ENCODE measurements around the gene NPTX1. TPM values are rescaled to one million over a fixed set of nuclear protein-coding genes. Genes with fewer than 3 reads are reported as not detected.

NPTX1 gene
- total and polyA plus RNA-seq, 7 donors: 0.25 to 1.3 (median 0.67) TPM

GRCh38 chr17:80422276-80422675, 54.1 kb downstream of the NPTX1 start:
- DNase-seq (peak in 1 of 2 donors; percentile 50), ATAC-seq (peak in 1 of 4 donors; percentile 10)
- TF ChIP-seq, protein P1, sequence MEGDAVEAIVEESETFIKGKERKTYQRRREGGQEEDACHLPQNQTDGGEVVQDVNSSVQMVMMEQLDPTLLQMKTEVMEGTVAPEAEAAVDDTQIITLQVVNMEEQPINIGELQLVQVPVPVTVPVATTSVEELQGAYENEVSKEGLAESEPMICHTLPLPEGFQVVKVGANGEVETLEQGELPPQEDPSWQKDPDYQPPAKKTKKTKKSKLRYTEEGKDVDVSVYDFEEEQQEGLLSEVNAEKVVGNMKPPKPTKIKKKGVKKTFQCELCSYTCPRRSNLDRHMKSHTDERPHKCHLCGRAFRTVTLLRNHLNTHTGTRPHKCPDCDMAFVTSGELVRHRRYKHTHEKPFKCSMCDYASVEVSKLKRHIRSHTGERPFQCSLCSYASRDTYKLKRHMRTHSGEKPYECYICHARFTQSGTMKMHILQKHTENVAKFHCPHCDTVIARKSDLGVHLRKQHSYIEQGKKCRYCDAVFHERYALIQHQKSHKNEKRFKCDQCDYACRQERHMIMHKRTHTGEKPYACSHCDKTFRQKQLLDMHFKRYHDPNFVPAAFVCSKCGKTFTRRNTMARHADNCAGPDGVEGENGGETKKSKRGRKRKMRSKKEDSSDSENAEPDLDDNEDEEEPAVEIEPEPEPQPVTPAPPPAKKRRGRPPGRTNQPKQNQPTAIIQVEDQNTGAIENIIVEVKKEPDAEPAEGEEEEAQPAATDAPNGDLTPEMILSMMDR (IDR thresholded peaks at IDR 0.05): no peak
- H3K9me3 ChIP-seq: no peaks in the 10 kb centered on the region
- WGBS, 3 donors: 75 to 82% (median 76%) methylated on average over 14 to 18 of the region's 18 CpGs
- intact Hi-C loops (cut with DNase I): loop anchor here in 1 of 2 donors (10.0 kb wide), 2 partner anchors 453 to 673 kb away; no protein-coding TSS in a partner anchor
- H3K27ac ChIP-seq: no peak overlapping the region
- no peaks in the 10 kb centered on the region for H3K27me3 ChIP-seq (ENCODE audit: insufficient read depth in 3 of 3, low read length in 2 of 3)
- peaks cover 31% of the 10 kb centered on the region for H3K4me1 ChIP-seq
- no peak overlapping the region for H3K4me3 ChIP-seq
- peaks cover 0 to 13% of the 10 kb centered on the region in 2 donors for H3K36me3 ChIP-seq (ENCODE audit: insufficient read depth in 1 of 2, low read depth in 1 of 2)

DNA sequence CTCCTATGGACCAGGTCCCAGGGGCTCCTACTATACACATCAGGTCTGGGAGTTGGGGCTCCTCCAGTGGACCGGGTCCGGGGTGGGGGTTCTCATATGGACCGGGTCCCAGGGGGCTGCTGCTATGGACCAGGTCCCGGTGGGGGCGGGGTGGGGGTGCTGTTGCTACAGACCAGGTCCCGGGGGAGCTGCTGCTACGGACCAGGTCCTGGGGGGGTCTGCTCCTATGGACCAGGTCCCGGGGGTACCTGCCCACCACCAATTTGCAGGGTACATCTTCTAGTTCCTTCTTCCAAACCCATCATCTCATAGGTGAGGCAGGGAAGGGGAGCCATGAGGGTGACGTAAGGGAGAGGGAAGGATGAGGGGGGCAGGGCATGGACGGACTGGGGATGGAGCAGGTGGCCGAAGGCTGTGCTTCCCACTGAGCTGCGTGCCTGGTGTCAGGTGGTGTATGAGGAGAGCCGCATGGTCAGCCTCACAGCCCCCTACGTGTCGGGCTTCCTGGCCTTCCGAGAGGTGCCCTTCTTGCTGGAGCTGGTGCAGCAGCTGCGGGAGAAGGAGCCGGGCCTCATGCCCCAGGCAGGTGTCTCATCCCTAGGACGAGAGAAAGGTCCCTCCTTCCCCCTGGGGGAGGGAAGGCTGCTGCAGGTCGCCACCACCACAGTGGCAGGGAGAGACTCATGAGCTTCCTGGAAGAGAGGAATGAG, 54.9 kb downstream of the NPTX1 start:
- WGBS, 3 donors: 52 to 62% (median 56%) methylated on average over 19 to 20 of the region's 20 CpGs
- H3K4me1 ChIP-seq: peaks cover 35% of the 10 kb centered on the region
- no peak overlapping the region for H3K27ac ChIP-seq
- DNase-seq (peak in 1 of 2 donors; percentile 54), ATAC-seq (no peak)
- H3K9me3 ChIP-seq: no peaks in the 10 kb centered on the region
- no peak overlapping the region for H3K4me3 ChIP-seq
- peaks cover 0 to 17% of the 10 kb centered on the region in 2 donors for H3K36me3 ChIP-seq (ENCODE audit: insufficient read depth in 1 of 2, low read depth in 1 of 2)
- no peaks in the 10 kb centered on the region for H3K27me3 ChIP-seq (ENCODE audit: insufficient read depth in 3 of 3, low read length in 2 of 3)
- intact Hi-C loops (cut with DNase I): loop anchor here in 1 of 2 donors (10.0 kb wide), 2 partner anchors 453 to 673 kb away; no protein-coding TSS in a partner anchor
- TF ChIP-seq, protein P1 (IDR thresholded peaks at IDR 0.05): no peak

GRCh38 chr17:80419255-80419654, 57.2 kb downstream of the NPTX1 start:
- no peak overlapping the region for H3K27ac ChIP-seq
- H3K4me3 ChIP-seq: no peak overlapping the region
- WGBS, 3 donors: 57 to 72% (median 62%) methylated on average over 11 of the region's 11 CpGs
- no peak for ATAC-seq
- TF ChIP-seq, protein P1 (IDR thresholded peaks at IDR 0.05): no peak
- peaks cover 0 to 17% of the 10 kb centered on the region in 2 donors for H3K36me3 ChIP-seq (ENCODE audit: insufficient read depth in 1 of 2, low read depth in 1 of 2)
- intact Hi-C loops (cut with DNase I): no loop called here
- no peaks in the 10 kb centered on the region for H3K9me3 ChIP-seq
- no peaks in the 10 kb centered on the region for H3K27me3 ChIP-seq (ENCODE audit: insufficient read depth in 3 of 3, low read length in 2 of 3)
- H3K4me1 ChIP-seq: peaks cover 43% of the 10 kb centered on the region
- DNase-seq: no peak

DNA sequence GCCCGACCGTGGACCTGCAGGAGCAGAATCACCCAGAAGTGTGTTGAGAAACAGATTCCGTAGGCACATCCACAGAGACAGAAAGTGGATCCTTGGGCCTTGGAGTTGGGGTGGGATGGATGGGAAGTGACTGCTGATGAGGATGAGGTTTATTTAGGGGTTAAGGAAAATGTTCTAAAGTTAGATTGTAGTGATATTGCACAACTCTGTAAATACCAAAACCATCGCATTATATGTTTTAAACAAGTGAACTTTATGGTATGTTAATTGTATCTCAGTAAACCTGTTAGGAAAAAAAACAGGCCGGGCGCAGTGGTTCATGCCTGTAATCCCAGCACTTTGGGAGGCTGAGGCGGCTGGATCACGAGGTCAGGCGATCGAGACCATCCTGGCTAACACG, 57.8 kb downstream of the NPTX1 start:
- Histone ChIP-seq H3K27me3 (ENCODE audit: insufficient read depth in 3 of 3, low read length in 2 of 3) (no peaks in the 10 kb centered on the region), H3K27ac (no peak overlapping the region), H3K4me1 (peaks cover 44% of the 10 kb centered on the region), H3K36me3 (ENCODE audit: insufficient read depth in 1 of 2, low read depth in 1 of 2) (peaks cover 0 to 17% of the 10 kb centered on the region in 2 donors), H3K4me3 (no peak overlapping the region), H3K9me3 (no peaks in the 10 kb centered on the region)
- TF ChIP-seq, protein P1 (IDR thresholded peaks at IDR 0.05): no peak
- 89 to 93% (median 92%) methylated on average over 11 of the region's 11 CpGs for WGBS, 3 donors
- intact Hi-C loops (cut with DNase I): no loop called here
- ATAC-seq: no peak
- DNase-seq: no peak

Other genes starting within 250 kb of the NPTX1 start
- gene RNF213, start 215.8 kb downstream of the NPTX1 start, total RNA-seq: 10 to 100 TPM; 33.7 to 42.0 (median 35.4) TPM
- gene RNF213, start 215.8 kb downstream of the NPTX1 start, polyA plus RNA-seq: 10 to 100 TPM; 10.2 to 26.9 (median 15.8) TPM
- gene ENDOV, start 61.4 kb downstream of the NPTX1 start, total RNA-seq: 10 to 100 TPM; 12.0 to 23.7 (median 15.1) TPM
- gene ENDOV, start 61.4 kb downstream of the NPTX1 start, polyA plus RNA-seq: 10 to 100 TPM; 12.2 to 24.3 (median 20.5) TPM
- 10 to 100 TPM; 32.5 to 82.2 (median 38.1) TPM for gene RPTOR, start 68.2 kb upstream of the NPTX1 start, total RNA-seq
- 10 to 100 TPM; 13.6 to 26.9 (median 17.1) TPM for gene RPTOR, start 68.2 kb upstream of the NPTX1 start, polyA plus RNA-seq

Measured in psoas muscle (tissue), 8 donors.